A549 treated with dexamethasone at 1 μM for 4 hours (cell line): ENCODE measurements around the gene REEP3. TPM values are rescaled to one million over a fixed set of nuclear protein-coding genes. Genes with fewer than 3 reads are reported as not detected.

Source experiments
- total RNA-seq: library from RNA; stranded (reverse); fragments of 200-300 nt; extraction: Qiagen RNA extraction; gene quantifications from 5 replicates; pipeline ENCODE4 v1.2.3, GENCODE V29; 2022

REEP3 gene
- 14.5 to 26.2 TPM (median 24.9 TPM) in 5 replicates for total RNA-seq

DNA sequence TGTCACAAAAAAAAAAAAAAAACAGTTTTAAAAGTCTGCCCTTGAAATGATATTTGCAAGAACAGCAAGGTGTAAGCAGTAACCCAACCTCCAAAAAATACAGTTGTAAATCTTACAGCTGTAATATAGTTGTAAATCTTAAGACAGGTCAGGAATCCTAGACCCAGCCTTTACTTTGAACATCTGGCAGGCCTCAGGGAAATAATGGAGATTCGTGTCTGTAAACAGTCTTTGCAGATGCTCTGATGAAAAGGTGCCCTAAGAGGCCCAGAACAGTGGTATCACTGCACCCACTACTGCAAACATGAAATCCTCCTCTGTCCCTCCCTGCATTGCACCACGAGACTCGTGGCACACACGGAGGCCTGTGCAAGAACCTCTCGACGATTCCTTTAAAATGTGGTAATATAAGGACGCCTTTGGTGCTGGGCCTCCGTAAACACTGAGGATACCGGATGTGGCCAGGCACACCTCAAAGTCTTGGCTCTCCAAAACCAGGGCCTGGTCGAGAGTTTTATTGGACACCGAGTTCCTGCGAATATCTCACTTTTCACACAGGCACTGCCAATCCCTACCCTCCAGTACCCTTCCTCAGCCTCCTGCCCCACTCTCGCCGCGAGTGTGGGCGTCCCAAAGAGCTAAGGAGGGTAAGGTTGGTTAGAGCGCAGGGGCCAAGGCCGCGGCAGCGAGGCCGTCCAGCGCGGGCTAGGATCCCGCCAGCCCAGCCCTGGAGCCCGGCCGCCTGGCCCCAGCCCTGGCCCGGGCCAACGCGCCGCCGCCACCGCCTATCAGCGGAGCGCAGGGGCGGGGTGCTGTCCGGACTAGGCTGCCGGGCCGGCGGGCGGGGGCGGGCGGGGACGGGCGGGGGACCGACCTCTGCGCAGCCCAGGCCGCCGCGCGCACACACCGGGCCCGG lies at the start of gene REEP3:
REEP3 (plus strand) TSS at position 902 of the 916 bp plus-strand sequence. CDS start 145 bp downstream, outside the sequence.

Other genes starting within 250 kb of the REEP3 start
- gene JMJD1C, start 55.4 kb upstream of the REEP3 start, total RNA-seq: 18.5 to 25.0 TPM (median 18.7 TPM) in 5 replicates